B cell (primary cell): Measurements from ENCODE around the gene ALG6.

Experiments used
- CTCF ChIP-seq: fragments of 200-600 bp; IDR thresholded peaks from one replicate; pipeline ENCODE4 v1.8.0; 2022; ENCODE audit warnings: antibody characterized with exemption, mild to moderate bottlenecking
- EZH2 ChIP-seq: IDR thresholded peaks from 2 replicates; pipeline ENCODE4 v1.6.1; 2012; ENCODE audit warnings: borderline replicate concordance, low read depth, mild to moderate bottlenecking, moderate library complexity, low read length; ENCODE audit not compliant: insufficient read depth, poor library complexity, severe bottlenecking

GRCh38 chr1:63466759-63467158, 99.3 kb downstream of the ALG6 start:
- no peak for TF ChIP-seq CTCF
- no peak for TF ChIP-seq EZH2
